Neural cell (in vitro differentiated cells): ENCODE data around the gene CPVL. TPM values are rescaled to one million over a fixed set of nuclear protein-coding genes. Genes with fewer than 3 reads are reported as not detected.
A peak's percentile ranks its signal among the peaks of the same experiment; 100 is the strongest.

Source experiments
- H2AFZ ChIP-seq: fragments of 200-600, 300-800 bp; sonication (generic), shearing (Covaris generic); 2 replicates; pipeline ENCODE4 v1.6.0; 2014; ENCODE audit warnings: low read depth, mild to moderate bottlenecking, antibody characterized with exemption, low read length, moderate library complexity
- H3F3A ChIP-seq: fragments of 200-600 bp; shearing (Covaris generic); 2 replicates; pipeline ENCODE4 v1.6.1; 2016; ENCODE audit warnings: mild to moderate bottlenecking, moderate library complexity, mixed read lengths, antibody characterized with exemption, low read length; ENCODE audit not compliant: insufficient read depth, poor library complexity, severe bottlenecking
- H3K27ac ChIP-seq: fragments of 200-600, 300-800 bp; sonication (generic), shearing (Covaris generic); 2 replicates; pipeline ENCODE4 v1.5.1; 2014; ENCODE audit warnings: mild to moderate bottlenecking, low read length, moderate library complexity
- H3K27me3 ChIP-seq: fragments of 300-800, 200-600 bp; sonication (generic), shearing (Covaris generic); 2 replicates; pipeline ENCODE4 v1.6.0; 2014; ENCODE audit warnings: mild to moderate bottlenecking, low read depth, low read length, moderate library complexity; ENCODE audit not compliant: insufficient read depth
- H3K36me3 ChIP-seq: fragments of 300-800, 200-600 bp; sonication (generic), shearing (Covaris generic); 2 replicates; pipeline ENCODE4 v1.5.1; 2014; ENCODE audit warnings: mild to moderate bottlenecking, antibody characterized with exemption, low read length, moderate library complexity; ENCODE audit not compliant: insufficient read depth
- H3K4me2 ChIP-seq: fragments of 300-800, 200-600 bp; sonication (generic), shearing (Covaris generic); 2 replicates; pipeline ENCODE4 v1.6.0; 2014; ENCODE audit warnings: mild to moderate bottlenecking, low read length
- H3K4me3 ChIP-seq: fragments of 300-800, 200-600 bp; sonication (generic), shearing (Covaris generic); 2 replicates; pipeline ENCODE4 v1.5.1; 2014; ENCODE audit warnings: mild to moderate bottlenecking, low read length, moderate library complexity
- H3K79me2 ChIP-seq: fragments of 200-600 bp; shearing (Covaris generic); replicated peaks from 2 replicates; pipeline ENCODE4 v1.6.0; 2014; ENCODE audit warnings: mild to moderate bottlenecking, low read length, moderate library complexity; ENCODE audit not compliant: insufficient read depth
- H3K9ac ChIP-seq: fragments of 300-800, 200-600 bp; sonication (generic), shearing (Covaris generic); 2 replicates; pipeline ENCODE4 v1.6.1; 2016; ENCODE audit warnings: mild to moderate bottlenecking, low read length, mixed read lengths
- H3K9me2 ChIP-seq: fragments of 200-600 bp; shearing (Covaris generic); 2 replicates; pipeline ENCODE4 v1.6.1; 2016; ENCODE audit warnings: mild to moderate bottlenecking, low read length, mixed read lengths; ENCODE audit not compliant: insufficient read depth
- H3K9me3 ChIP-seq: fragments of 200-600, 300-800 bp; sonication (generic), shearing (Covaris generic); 2 replicates; pipeline ENCODE4 v1.6.1; 2016; ENCODE audit warnings: mild to moderate bottlenecking, mixed run types, low read length, moderate library complexity, mixed read lengths
- H4K20me1 ChIP-seq: fragments of 200-600 bp; shearing (Covaris generic); 2 replicates; pipeline ENCODE4 v1.6.1; 2016; ENCODE audit warnings: mild to moderate bottlenecking, mixed run types; ENCODE audit not compliant: insufficient read depth
- EP300 ChIP-seq: fragments of 450-650 bp; conservative IDR thresholded peaks from 2 replicates; pipeline ENCODE4 v1.6.1; 2014; ENCODE audit warnings: antibody characterized with exemption, mild to moderate bottlenecking, moderate library complexity; ENCODE audit not compliant: poor library complexity, severe bottlenecking
- EZH2 ChIP-seq: fragments of 200-600, 300-800 bp; shearing (Covaris generic), sonication (generic); IDR thresholded peaks from 2 replicates; pipeline ENCODE4 v1.6.1; 2014; ENCODE audit warnings: antibody characterized with exemption, low read length, borderline replicate concordance, mild to moderate bottlenecking; ENCODE audit not compliant: insufficient read depth, poor library complexity, severe bottlenecking
- MXI1 ChIP-seq: fragments of 450-650 bp; conservative IDR thresholded peaks from 2 replicates; pipeline ENCODE4 v1.6.1; 2014; ENCODE audit warnings: antibody characterized with exemption, mild to moderate bottlenecking; ENCODE audit not compliant: poor library complexity, severe bottlenecking
- POLR2AphosphoS5 ChIP-seq: IDR thresholded peaks from 2 replicates; pipeline ENCODE4 v1.6.1; 2012
- RAD21 ChIP-seq: fragments of 450-650 bp; conservative IDR thresholded peaks from 2 replicates; pipeline ENCODE4 v1.6.1; 2014; ENCODE audit warnings: antibody characterized with exemption, mild to moderate bottlenecking, moderate library complexity
- SMC3 ChIP-seq: fragments of 450-650 bp; conservative IDR thresholded peaks from 2 replicates; pipeline ENCODE4 v1.6.1; 2014; ENCODE audit warnings: antibody characterized with exemption, mild to moderate bottlenecking, moderate library complexity; ENCODE audit not compliant: poor library complexity
- TAF1 ChIP-seq: IDR thresholded peaks from 2 replicates; pipeline ENCODE4 v1.6.1; 2012; ENCODE audit warnings: low read depth
- polyA plus RNA-seq: library from polyadenylated mRNA; depleted of rRNA; stranded (reverse); fragments of >200 nt; gene quantifications from 2 replicates; pipeline ENCODE4 v1.2.3, GENCODE V29; 2014
- TF ChIP-seq, protein P1 (sequence below): IDR thresholded peaks from 2 replicates; pipeline ENCODE4 v1.6.1; 2012; ENCODE audit warnings: borderline replicate concordance
- TF ChIP-seq, protein P2 (sequence below): fragments of 450-650 bp; IDR thresholded peaks from 2 replicates; pipeline ENCODE4 v1.5.1; 2014; ENCODE audit warnings: antibody characterized with exemption, mild to moderate bottlenecking, moderate library complexity; ENCODE audit not compliant: poor library complexity, severe bottlenecking

CPVL gene
- polyA plus RNA-seq, 1 donor from 2014 or later, result 13.0 TPM

DNA sequence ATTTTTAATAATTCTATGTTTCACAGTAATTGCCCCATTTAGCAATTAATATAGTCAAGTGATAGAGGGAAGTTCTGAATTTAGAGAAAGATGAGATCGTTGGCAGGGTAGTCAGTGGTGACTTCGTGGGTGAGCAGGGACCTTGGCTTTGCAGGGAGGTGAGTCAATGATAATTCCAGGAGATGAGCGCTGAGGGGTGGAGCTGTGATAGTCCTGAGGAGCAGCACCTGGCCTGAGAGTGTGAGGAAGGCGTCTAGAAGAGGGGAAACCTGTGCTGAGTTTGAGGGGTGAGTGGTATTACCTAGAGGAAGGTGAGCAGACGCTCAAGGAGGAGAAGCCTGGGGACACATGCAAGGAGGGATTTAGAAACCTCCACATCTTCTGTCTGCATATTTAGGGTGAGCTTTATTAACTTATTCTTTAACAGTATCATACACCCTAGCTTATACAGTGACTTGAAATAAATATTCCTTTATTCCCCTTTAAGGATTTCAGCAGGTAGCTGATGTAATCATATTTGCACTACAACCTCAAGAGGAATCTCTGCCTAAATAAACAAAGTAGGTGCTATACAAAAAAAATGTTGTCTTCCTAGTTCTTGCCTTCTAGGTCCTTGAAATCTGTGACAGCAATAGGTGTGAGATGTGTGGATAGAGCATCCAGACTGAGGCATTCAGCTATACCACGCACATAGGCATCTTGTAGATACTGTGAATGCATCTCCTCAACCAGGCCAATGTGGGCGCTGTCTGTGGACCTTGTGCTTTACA, 186.1 kb downstream of the CPVL start:
- Histone ChIP-seq H4K20me1 (no peaks in the 10 kb centered on the region), H3K27ac (no peak overlapping the region), H3K79me2 (no peaks in the 10 kb centered on the region), H3K27me3 (peaks cover 43% of the 10 kb centered on the region), H3K4me3 (no peak overlapping the region), H3K36me3 (no peaks in the 10 kb centered on the region), H3K9me2 (no peaks in the 10 kb centered on the region), H2AFZ (no peak overlapping the region), H3K9me3 (no peaks in the 10 kb centered on the region), H3F3A (no peaks in the 10 kb centered on the region), H3K4me2 (no peak overlapping the region), H3K9ac (no peak overlapping the region)
- TF ChIP-seq, protein P1, sequence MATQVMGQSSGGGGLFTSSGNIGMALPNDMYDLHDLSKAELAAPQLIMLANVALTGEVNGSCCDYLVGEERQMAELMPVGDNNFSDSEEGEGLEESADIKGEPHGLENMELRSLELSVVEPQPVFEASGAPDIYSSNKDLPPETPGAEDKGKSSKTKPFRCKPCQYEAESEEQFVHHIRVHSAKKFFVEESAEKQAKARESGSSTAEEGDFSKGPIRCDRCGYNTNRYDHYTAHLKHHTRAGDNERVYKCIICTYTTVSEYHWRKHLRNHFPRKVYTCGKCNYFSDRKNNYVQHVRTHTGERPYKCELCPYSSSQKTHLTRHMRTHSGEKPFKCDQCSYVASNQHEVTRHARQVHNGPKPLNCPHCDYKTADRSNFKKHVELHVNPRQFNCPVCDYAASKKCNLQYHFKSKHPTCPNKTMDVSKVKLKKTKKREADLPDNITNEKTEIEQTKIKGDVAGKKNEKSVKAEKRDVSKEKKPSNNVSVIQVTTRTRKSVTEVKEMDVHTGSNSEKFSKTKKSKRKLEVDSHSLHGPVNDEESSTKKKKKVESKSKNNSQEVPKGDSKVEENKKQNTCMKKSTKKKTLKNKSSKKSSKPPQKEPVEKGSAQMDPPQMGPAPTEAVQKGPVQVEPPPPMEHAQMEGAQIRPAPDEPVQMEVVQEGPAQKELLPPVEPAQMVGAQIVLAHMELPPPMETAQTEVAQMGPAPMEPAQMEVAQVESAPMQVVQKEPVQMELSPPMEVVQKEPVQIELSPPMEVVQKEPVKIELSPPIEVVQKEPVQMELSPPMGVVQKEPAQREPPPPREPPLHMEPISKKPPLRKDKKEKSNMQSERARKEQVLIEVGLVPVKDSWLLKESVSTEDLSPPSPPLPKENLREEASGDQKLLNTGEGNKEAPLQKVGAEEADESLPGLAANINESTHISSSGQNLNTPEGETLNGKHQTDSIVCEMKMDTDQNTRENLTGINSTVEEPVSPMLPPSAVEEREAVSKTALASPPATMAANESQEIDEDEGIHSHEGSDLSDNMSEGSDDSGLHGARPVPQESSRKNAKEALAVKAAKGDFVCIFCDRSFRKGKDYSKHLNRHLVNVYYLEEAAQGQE, result no peak
- TF ChIP-seq SMC3, result no peak
- TF ChIP-seq MXI1, result no peak
- TF ChIP-seq, protein P2, sequence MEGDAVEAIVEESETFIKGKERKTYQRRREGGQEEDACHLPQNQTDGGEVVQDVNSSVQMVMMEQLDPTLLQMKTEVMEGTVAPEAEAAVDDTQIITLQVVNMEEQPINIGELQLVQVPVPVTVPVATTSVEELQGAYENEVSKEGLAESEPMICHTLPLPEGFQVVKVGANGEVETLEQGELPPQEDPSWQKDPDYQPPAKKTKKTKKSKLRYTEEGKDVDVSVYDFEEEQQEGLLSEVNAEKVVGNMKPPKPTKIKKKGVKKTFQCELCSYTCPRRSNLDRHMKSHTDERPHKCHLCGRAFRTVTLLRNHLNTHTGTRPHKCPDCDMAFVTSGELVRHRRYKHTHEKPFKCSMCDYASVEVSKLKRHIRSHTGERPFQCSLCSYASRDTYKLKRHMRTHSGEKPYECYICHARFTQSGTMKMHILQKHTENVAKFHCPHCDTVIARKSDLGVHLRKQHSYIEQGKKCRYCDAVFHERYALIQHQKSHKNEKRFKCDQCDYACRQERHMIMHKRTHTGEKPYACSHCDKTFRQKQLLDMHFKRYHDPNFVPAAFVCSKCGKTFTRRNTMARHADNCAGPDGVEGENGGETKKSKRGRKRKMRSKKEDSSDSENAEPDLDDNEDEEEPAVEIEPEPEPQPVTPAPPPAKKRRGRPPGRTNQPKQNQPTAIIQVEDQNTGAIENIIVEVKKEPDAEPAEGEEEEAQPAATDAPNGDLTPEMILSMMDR, result no peak
- TF ChIP-seq EP300, result no peak
- no peak for TF ChIP-seq TAF1
- TF ChIP-seq RAD21, result no peak
- no peak for TF ChIP-seq POLR2AphosphoS5
- TF ChIP-seq EZH2, result no peak

DNA sequence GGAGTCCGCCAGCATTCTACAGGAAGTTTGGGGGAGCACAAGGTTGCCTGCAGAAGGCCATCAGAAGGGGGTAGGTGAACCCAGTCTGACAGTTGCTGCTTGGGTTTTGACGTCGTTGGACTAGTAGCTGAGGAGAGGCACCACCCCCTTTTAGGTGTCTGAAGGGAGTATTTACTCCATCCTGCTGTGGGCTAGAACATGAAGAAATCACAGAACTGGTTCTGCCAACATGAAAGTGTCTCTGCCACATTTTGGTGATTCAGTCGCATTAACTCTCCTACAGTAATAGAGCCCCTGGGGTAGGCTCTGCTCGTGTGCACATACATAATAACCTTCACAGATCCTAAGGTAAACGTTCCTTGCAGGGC, 187.4 kb downstream of the CPVL start:
- no peak overlapping the region for H3K4me2 ChIP-seq
- no peaks in the 10 kb centered on the region for H3K36me3 ChIP-seq
- TF ChIP-seq RAD21 (no peak), POLR2AphosphoS5 (no peak), MXI1 (no peak), EP300 (no peak), SMC3 (no peak), EZH2 (no peak), TAF1 (no peak)
- TF ChIP-seq, protein P2, result no peak
- TF ChIP-seq, protein P1, result no peak
- no peaks in the 10 kb centered on the region for H3K9me3 ChIP-seq
- no peaks in the 10 kb centered on the region for H4K20me1 ChIP-seq
- H3K4me3 ChIP-seq, result peak overlapping the region; percentile 68
- H3K27me3 ChIP-seq, result peaks cover 54% of the 10 kb centered on the region
- H3F3A ChIP-seq, result no peaks in the 10 kb centered on the region
- no peak overlapping the region for H3K27ac ChIP-seq
- no peaks in the 10 kb centered on the region for H3K9me2 ChIP-seq
- no peak overlapping the region for H3K9ac ChIP-seq
- no peak overlapping the region for H2AFZ ChIP-seq
- H3K79me2 ChIP-seq, result no peaks in the 10 kb centered on the region
